Cerebellar nuclear complex (tissue), 1 donor: ENCODE results near the gene RTN4RL2.

ENCODE experiments used
- DNase-seq, 2 experiments: peaks; one replicate each; lab custom pipeline; 2025; lab: John Stamatoyannopoulos, UW

RTN4RL2 gene

GRCh38 chr11:57462597-57462996 is 2.3 kb downstream of the RTN4RL2 start:
- no peak for DNase-seq

GRCh38 chr11:57463671-57464538 is 3.6 kb downstream of the RTN4RL2 start:
- DNase-seq, result no peak

- DNase-seq, result no peak
Measured at GRCh38 chr11:57464539-57465181, 4.3 kb downstream of the RTN4RL2 start.

- DNase-seq, result no peak
Measured at GRCh38 chr11:57466680-57467079, 6.4 kb downstream of the RTN4RL2 start.

GRCh38 chr11:57467508-57468157 is 7.3 kb downstream of the RTN4RL2 start:
- no peak for DNase-seq

GRCh38 chr11:57468276-57468675 is 7.9 kb downstream of the RTN4RL2 start:
- DNase-seq, result no peak

GRCh38 chr11:57469268-57469667 is 8.9 kb downstream of the RTN4RL2 start:
- DNase-seq, result no peak

- no peak for DNase-seq
Measured at GRCh38 chr11:57471496-57471895, 11.2 kb downstream of the RTN4RL2 start.

GRCh38 chr11:57473285-57473841 is 13.0 kb downstream of the RTN4RL2 start:
- no peak for DNase-seq

- DNase-seq, result no peak
Measured at GRCh38 chr11:57474017-57474802, 13.9 kb downstream of the RTN4RL2 start.

GRCh38 chr11:57474803-57475115 is 14.4 kb downstream of the RTN4RL2 start:
- no peak for DNase-seq

GRCh38 chr11:57475191-57475590 is 14.9 kb downstream of the RTN4RL2 start:
- no peak for DNase-seq

GRCh38 chr11:57475671-57476046 is 15.3 kb downstream of the RTN4RL2 start:
- DNase-seq, result no peak

- no peak for DNase-seq
Measured at GRCh38 chr11:57476047-57476756, 15.9 kb downstream of the RTN4RL2 start.

- DNase-seq, result no peak
Measured at GRCh38 chr11:57476757-57477506, 16.6 kb downstream of the RTN4RL2 start.

GRCh38 chr11:57477507-57478189 is 17.3 kb downstream of the RTN4RL2 start:
- DNase-seq, result no peak

- DNase-seq, result no peak
Measured at GRCh38 chr11:57479021-57479663, 18.8 kb downstream of the RTN4RL2 start.

- DNase-seq, result no peak
Measured at GRCh38 chr11:57479911-57480310, 19.6 kb downstream of the RTN4RL2 start.

GRCh38 chr11:57480409-57481137 is 20.2 kb downstream of the RTN4RL2 start:
- DNase-seq, result no peak
